Cerebellar cortex (tissue), 1 donor: ENCODE results near the gene PPP4R1.
"Not testable (repeated sequence)": the region's sequence is repeated elsewhere in the genome, so short reads cannot be mapped to it uniquely, and the experiment has no call there.

Experiments
- DNase-seq: peaks from one replicate; pipeline ENCODE4 v3.0.0-alpha.2; 2015; ENCODE audit warnings: low spot score

Gene PPP4R1, protein sequence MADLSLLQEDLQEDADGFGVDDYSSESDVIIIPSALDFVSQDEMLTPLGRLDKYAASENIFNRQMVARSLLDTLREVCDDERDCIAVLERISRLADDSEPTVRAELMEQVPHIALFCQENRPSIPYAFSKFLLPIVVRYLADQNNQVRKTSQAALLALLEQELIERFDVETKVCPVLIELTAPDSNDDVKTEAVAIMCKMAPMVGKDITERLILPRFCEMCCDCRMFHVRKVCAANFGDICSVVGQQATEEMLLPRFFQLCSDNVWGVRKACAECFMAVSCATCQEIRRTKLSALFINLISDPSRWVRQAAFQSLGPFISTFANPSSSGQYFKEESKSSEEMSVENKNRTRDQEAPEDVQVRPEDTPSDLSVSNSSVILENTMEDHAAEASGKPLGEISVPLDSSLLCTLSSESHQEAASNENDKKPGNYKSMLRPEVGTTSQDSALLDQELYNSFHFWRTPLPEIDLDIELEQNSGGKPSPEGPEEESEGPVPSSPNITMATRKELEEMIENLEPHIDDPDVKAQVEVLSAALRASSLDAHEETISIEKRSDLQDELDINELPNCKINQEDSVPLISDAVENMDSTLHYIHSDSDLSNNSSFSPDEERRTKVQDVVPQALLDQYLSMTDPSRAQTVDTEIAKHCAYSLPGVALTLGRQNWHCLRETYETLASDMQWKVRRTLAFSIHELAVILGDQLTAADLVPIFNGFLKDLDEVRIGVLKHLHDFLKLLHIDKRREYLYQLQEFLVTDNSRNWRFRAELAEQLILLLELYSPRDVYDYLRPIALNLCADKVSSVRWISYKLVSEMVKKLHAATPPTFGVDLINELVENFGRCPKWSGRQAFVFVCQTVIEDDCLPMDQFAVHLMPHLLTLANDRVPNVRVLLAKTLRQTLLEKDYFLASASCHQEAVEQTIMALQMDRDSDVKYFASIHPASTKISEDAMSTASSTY

DNA sequence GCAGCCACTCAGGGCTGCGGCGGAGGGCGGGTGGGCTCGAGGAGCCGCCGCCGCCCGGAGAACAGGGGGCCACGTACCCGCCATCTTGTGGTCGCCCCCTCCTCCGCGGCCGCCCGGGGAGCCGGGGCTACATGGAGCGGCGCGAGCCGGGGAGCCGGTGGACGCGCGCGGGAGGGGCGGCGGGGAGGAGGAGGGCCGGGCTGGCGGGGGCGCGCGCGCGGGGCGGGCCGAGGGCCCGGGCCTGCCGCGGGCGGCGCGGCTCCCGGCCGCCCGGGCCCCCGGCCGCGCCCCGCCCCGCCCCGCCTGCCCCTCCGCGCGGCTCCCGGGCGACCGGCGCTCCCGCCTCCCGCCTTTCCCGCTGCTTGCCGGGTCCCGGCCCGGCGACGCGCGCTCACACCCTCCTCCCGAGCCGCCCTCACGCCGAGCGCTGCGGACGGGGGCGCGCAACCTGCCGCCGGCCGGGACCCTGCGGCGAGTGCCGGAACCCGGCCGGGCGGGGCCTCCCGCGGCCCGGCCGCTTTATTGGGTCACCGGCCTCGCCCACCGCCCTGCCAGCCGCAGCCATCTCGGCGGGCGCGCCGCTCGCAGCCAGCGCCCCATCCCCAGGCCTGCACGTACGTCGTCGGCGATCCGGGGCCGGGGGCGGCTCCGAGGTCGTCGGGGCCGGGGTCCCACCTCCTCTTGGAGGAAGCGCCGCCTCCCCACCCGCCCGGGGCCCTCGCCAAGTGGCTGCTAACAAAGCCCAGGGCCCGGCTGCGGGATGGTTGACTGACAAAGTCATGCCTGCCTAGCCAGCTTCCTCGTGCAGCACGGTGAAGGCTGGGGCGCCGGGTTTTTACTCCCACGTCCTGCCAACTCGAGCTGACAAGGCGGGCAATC is at the start of gene PPP4R1:
Gene PPP4R1 (minus strand): TSS at position 159 of the 879 bp plus-strand sequence. CDS start 75 bp downstream, at position 84.
- DNase-seq: peak; percentile 67

DNA sequence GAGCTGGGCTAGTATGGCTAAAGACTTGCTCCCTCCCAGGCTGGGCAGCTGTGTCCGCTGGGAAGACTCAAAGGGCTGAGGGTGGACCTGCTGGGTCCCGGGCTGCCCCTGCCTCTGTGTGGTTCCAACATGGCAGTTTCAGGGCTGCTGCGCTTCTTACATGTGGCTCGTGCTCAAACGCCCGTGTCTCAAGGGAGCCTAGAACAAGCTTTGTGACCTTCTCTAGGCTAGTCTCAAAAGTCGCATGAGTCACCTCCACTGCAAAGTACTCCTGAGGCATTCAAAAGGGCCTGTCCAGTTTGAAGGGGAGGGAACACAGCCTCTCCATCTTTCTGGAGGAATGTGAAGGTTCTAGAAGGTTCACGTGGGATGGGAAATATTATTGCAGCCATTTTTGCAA is 49.0 kb upstream of the PPP4R1 start:
- DNase-seq: no peak

DNA sequence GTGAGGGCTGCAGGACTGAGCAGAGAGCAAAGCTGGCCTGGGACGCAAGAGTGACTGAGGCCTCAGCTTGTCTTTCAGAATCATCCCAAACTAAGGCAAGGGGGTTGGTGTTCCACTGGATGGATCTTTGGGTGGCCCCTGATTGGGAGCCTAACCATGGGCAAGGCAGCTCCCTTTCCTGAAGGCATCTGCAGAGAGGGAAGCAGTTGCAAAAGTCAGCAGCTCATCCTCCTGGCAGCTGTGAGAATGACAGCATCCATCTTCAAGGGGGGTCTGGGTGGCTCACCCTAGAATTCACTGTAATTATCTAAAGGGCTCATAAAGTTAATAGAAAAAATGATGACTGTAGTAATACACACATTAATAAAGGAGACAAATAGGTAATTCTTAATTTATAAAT is 47.2 kb upstream of the PPP4R1 start:
- no peak for DNase-seq

GRCh38 chr18:9659499-9660375 is 45.4 kb upstream of the PPP4R1 start:
- DNase-seq: no peak

GRCh38 chr18:9658087-9658641 is 43.8 kb upstream of the PPP4R1 start:
- no peak for DNase-seq

DNA sequence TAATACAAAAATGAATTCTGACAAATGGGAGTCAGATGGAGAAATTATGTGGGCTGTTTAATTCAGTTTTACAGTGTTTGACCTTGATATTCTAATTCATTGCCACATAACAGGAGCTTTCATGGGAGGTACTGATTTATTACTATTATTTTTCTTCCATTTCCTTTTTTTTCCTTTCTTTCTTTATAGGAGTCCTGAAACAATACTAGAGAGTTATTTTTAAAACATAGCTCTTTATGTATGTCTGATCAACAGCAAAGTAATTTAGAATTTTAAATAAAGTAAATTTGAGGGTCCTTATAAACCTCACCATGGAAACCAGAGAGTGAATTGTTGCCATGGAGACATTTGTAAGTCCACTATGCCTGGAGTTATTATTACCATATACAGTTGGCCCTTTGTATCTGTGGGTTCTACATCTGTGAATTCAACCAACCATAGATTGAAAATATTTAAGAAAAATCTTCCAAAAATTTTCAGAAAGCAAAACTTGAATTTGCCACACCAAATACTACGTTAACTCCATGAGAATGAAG is 40.9 kb upstream of the PPP4R1 start:
- DNase-seq: no peak

GRCh38 chr18:9653390-9653789 is 39.0 kb upstream of the PPP4R1 start:
- no peak for DNase-seq

DNA sequence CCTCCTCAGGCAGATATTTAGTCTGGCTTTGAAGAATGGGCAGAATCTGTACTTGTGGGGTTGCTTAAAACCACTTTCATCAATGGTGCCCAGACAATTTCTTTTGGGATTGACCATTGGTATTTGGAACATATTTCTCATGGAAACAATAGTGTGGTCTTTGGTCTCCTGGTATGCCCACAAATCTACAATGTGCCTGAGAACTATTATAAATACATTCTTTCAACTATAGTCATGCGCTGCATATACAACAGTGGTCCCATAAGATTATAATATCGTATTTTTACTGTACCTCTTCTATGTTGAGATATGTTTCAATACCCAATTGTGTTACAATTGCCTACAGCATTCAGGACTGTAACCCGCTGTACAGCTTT is 34.8 kb upstream of the PPP4R1 start:
- DNase-seq: no peak

DNA sequence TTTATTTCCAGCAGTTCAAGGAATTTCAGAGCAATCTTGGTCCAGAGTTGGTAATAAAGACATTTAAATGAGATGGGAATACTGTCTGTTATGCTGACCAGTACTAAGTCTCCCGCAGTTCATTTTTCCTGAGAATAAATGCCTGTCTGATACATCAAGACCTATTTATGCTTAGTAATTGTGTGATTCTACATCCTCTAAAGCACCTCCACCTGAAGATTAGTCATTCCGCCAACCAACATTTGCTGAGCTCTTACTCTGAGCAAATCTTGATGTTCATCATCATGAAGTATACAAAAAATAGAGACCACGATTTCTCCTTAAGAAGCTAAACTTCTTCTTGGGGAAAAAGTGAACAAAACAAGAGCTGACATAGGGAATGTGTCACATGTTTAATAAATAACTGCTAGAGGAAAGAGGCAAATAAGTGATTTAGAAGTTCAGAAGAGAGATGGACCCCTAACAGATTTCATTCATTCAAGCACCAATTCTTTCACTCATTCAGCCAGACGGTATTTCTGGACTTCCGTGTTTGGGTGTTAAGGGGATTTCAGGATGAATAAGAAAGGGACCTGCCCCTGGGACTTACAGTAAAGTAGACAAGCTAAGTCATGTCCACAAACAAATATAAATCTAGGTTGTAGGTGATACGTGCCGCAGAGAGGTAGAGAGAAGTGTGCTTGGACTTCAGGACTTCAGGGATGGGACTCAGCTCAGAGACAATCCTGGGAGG is 34.2 kb upstream of the PPP4R1 start:
- DNase-seq: no peak

DNA sequence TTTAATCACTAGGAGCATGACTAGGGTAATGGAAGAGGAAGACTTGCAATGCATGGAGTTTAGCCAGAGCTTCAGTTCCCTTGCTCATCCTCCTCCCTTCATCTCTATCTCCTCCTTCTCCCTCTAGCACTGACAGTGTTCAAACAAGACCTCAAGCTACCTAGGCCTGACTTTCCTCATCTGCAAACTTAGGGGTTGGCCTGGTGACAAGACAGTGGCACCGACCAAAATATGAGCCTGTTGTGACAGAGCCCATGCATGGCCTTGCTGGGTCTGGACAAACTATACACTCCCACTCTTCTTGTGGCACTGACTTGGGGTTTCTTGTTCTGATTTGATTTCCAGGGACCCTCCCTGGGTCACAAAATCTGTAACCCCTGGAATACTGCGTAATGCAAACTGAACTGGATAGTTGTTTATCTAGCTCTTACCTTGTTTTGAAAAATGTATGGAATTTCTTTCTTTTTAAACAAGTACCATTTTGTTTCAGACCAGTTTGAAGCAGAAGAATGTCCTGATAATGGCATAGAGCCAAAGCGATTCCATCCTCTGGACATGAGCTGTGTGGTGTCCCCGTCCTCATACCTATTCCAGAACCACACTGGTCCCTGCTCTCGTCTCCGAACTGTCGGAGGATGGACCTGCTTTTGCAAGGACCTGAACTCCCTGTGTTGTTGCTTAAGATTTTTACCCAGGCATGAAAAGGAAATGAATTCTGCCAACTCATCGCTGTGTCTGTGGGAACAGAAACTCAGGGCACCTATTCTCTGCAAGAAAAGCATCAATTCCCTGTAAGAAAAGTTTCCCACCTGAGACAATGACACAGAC is 33.4 kb upstream of the PPP4R1 start:
- DNase-seq: no peak

DNA sequence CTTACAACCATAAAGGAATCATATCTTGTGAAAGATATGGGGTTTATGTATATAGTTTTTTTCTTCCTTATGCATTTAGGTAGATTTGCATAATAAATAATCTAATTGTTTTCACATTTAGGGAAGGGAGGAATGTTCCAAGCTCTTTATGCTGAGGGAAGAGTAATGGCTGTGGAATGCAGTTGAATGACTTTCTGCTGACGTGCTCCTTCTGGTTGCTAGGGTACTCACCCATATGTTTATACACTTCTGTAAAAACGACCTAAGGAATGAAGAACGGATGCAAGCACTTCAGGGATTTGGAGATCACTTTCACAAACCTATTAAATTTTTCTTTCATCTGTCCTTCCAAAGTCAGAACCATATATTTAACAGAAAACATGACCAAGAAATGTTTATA is 29.2 kb upstream of the PPP4R1 start:
- DNase-seq: peak; percentile 23

DNA sequence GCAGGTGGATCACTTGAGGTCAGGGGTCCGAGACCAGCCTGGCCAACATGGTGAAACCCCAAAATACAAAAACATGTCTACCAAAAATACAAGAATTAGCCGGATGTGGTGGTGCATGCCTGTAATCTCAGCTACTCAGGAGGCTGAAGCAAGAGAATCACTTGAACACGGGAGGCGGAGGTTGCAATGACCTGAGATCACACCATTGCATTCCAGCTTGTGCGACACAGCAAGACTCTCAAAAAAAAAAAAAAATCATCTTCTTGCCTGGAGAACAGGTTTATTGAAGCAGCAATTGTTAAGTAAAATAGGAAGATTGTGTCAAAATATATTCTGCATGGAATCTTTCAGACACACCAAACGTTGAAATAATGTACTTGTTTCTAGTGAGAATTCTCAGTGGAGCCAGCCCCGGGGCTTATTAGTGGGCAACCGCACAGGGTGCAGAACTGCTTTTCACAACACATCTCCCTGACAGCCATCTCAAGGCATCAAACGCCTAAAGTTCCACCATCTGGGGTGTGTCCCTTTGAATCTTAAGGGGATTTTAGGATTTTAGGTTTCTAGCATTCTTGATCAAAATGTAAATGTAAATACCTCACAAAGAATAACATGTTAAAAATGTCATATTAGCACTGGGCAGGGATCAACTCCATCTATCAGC is 28.6 kb upstream of the PPP4R1 start:
- no peak for DNase-seq

DNA sequence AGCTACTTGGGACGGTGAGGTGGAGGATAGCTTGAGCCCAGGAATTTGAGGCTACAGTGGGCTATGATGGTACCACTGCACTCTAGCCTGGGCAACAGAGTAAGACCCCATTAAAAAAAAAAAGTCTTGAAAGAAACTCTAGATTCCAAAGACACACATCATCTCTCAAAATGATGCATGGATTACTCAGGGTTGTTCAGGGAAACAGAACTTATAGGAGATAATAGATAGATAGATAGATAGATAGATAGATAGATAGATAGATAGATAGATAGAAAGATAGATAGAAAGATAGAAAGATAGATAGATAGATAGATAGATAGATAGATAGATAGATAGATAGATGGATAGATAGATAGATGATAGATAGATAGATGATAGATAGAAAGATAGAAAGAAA is 26.7 kb upstream of the PPP4R1 start:
- DNase-seq: not testable (repeated sequence)

DNA sequence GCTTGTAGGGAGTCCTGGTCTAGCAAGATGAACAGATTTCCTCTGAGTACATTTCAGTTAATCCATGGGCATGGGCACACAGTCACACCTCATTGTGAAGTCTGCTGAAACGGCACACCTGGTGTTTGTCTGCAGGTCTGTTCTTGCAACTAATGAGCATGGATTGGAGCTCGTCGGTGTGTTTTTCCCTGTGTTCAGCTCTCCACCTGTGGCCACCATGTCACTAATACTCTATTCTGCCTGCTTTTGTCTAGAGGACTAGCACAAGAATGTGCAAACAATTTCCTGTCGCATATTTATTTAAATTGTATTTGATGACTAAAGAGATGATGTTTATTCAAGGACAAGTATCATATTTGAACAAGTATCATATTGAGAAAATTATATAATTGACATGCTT is 24.5 kb upstream of the PPP4R1 start:
- DNase-seq: no peak

DNA sequence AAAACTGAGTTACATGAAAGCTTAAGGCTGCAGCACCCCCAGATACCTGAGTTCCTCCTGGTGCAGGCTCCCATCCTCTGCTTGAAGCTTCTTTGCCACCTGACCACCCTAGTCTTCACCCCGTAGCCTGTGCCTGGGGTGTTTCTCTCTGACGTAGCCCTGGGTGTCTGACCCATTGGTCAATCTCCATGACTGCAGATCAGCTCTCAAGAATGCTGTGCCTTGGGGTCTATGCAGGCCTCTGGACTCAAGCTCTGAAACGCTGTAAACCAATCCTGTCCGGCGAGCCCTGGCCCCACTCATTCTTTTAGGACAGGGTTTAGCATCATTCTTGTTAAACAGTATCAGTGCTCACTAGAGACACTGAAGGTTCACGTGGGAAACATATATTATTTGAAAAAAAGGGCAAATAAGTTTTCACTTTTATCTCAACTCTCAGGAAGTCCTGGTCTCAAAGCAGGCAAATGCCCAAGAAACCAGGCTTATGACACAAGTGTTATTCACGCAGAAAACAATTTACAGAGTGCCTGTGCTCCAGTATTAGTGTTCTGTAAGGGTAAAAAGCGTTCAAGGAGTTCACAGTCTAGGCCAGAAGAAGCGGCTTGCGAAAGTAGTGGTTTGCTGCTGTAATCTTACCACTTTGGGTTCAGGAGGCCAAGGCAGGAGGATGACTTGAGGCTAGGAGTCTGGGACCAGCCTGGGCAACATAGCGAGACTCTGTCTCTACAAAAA is 22.8 kb upstream of the PPP4R1 start:
- no peak for DNase-seq

DNA sequence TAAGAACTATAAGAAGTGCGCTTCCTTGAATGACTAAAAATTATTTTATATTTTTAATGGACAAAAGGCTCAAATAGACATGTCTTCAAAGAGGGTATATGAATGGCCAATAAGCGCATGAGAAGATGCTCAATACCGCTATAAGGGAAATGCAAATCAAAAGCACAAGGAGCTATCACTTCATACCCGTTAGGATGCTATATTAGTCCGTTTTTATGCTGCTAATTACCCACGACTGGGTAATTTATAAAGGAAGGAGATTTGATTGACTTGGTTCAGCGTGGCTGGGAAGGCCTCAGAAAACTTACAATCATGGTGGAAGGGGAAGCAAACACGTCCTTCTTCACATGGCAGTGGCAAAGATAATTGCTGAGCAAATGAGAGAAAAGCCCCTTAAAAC is 20.5 kb upstream of the PPP4R1 start:
- DNase-seq: no peak

DNA sequence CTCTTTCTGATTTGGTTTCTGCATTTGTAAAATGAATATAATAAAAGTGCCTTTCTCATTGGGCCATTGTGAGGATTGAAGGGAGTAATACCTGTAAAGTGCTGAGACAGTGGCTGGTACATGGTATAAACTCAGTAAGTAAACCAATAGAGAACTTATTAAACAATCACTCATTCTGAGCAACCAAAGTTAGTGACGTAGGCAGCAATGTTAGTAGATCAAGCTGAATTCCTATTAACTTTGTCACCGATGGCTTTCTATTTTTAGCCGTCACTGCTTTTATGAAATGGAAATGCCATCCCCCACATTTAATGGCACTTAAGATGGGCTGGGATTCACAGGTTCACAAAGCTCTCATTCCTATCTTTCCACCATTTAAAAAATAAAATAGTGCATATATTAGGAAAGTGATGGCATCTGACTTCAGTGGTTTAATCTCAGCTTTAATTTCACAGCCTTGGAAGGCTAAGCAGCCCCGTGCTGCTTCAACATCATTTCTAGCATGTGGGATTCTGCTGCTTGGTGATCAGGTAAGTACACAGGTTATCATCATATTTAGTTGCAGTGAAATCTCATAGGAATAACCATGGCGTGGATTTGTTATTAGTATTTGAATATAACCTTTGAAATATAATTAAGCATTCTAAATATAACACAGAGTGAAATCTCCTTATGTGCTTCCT is 17.6 kb upstream of the PPP4R1 start:
- no peak for DNase-seq
